Measurements from ENCODE around the gene TTBK1.

TTBK1 gene

DNA sequence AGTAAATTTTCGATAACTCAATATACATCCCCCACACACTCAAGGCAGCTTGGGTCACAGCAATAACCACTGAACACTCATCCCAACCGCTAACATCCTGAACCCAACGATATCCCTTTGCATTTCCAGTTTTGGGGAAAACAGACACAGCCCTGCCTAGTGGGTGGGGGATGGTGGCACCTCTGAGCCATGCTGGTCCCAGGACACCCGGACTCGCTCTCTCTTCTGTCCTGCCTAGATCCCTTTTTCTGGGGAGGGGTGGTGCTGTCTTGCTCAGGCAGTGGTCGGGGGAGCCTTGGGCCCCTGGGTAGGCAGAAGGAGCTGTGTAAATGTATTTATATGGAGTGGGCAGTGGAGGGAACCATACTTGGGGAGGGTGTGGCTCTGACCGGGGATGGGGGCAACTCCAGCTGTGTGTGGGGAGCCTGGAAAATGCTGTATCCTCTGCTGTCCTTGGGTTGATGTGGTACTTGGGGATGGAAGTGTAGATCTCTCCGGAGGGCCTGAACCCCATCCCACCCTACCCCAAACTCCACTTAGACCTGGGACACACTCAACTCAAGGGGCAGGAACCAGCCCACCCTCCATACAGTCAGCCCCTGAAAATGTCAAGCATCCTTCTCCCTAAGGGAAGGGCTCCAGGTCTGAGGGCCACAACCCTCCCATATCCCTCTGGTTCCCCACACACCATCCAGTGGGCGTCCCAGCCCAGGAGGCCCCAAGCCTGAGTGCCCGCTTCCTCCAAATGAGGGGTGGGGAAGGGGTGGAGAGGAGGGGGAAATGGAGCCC is 31.0 kb downstream of the TTBK1 start:
- no peak for DNase-seq

DNA sequence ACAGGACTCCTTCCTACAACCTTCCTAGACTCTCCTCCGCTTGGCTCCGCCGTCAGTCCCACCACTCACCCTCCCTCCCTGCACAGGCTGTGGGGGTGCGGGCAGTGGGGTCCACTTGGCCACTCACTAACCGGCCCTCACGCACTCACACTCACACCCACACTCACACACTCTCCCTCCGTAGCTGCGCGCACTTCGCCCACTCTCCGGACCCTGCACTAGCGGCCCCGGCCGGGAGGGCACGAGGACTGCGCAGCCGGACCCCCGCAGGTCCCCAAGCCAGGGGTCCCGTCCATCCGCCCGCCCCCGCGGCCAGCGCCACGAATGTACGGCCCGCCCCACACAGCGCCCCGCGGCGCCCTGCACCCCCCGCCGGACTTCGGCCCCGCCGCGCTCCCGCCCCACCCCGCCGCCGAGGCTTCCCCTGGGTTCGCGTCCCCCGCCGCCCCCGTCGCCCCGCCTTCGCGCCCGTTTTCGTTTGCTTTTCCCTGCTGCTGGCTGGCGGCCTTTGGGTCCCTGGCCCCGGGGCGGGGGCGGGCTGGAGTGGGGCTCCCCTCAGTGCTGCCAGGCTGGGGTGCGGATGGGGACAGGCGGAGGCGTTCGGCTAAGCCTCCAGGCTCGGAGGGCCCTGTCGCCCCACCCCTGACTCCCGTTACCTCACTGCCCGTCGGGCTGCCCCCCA is 31.8 kb downstream of the TTBK1 start:
- no peak for DNase-seq

DNA sequence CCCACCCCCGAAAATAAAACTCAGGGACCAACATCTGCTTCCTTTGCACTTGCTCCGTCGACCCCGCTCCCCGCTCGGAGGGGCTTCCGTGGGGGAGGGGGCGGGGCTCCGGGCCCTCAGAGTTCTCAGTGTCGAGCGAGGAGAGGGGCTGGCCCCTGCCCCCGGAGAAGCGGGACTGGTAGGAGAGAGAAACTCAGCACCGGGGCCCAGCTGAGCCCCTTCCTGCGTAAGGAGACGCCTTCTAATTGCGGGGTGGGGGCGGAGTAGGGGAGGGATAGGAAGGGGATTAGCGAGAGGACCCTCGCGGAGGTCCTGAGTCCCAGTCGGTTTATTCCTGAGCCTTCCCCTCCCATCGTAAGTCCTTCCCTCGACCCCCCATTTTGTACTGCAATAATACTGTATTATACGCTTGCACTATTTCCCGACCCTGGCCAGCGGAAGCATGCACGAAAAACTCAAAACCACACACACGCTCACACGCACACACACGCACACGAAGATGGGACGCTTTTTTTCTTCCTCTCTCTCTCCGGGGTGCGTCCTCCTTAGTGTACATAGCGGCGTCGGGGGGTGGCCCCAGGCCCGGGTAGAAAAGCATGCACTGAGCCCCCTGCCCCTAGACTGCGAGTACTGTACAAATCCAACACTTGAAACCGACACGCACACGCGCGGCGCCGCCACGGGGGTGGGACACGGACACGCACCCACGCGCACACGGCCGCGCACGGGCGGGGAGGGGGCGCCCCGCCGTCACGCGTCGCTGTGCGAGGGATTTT is 32.7 kb downstream of the TTBK1 start:
- DNase-seq: no peak

DNA sequence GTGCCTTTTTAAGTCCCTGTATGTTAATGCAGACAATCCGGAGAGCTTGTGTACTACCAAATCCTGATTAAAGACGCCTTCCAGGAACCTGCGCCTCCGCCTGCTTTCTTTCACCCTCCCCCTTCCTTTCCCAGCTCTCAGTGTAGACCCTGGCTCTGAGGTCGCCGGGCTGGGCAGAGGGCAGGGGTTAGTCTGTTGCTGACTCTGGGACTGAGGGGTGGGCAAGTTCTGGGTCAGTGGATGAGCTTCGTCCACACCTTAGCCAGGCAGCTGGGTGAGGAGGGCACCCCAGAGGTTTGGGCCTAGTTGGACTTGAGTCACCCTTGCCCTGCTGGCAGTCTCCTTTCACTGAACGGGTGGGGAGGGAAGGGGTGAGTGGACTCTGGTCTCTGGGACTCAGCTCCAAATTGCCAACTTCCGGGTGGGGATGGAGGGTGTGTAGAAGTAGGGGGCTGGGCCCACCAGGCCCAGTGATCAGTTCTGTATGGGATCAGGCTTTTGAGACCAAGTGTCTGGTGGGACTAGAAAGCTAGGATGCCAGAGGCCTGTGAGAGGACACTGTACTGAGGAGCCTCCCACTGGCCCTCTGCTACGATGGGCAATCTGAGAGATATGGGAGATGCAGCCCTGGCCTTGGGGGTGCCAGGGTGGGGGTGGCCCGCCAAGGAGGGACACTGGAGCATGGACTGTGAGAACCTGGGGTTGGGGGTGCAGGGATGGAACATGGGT is 33.5 kb downstream of the TTBK1 start:
- no peak for DNase-seq

DNA sequence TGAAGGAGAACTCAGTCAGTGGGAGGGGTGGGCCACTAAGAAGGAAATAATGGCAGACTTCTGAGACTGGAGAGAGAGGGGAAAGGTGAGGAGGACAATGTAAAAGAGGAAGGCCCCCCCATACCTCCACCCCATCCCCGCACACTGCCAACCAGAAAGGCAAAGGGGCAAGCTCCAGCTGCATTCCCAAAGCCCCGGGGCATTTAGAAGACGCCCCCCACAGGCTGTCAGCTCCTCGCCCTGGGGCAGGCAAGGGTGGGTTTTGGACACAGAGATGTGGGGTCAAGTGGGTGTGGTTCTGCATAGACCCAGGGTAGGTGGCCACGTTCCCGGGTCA is 34.0 kb downstream of the TTBK1 start:
- no peak for DNase-seq

DNA sequence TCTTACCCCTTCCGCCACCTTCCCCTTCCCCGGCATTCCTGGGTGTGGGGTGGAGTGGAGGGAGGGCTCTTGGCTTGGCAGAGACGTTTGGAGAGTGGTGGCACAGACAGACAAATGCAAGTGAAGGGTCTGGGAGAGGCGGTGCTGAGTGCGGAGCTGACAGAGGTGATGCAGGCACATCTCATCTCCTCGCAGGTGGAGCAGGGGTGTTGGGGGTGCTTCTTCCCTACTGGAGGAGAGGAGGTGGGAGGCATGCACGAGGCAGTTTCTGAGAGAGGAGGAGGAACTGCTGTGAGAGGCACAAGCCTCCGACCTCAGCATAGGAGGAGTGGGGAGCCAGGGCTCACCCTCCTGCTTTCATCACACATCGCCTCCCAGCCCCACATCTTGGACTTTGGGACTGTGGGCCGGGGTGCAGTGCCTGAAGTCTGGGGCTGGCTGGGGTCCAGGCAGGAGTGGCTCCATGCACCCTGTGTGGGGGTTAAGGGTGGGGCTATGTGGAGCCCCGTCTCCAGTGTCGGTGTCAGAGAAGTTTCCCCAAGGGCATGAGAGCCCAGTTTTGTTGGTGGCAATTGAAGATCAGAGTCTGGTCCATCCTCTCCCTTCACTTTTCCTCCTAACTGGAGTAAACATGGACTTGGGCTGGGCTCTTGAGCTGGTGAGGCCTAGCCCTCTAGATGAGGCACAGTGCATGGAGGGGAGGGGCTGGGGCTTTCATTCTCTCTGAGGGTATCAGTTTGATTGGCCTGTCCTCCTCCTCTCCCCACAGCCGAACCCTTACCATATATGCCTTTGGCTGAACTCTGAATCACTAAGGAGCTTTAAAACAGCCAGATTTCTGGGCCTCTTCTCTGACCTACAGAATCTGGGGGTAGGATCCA is 34.6 kb downstream of the TTBK1 start:
- DNase-seq: no peak

DNA sequence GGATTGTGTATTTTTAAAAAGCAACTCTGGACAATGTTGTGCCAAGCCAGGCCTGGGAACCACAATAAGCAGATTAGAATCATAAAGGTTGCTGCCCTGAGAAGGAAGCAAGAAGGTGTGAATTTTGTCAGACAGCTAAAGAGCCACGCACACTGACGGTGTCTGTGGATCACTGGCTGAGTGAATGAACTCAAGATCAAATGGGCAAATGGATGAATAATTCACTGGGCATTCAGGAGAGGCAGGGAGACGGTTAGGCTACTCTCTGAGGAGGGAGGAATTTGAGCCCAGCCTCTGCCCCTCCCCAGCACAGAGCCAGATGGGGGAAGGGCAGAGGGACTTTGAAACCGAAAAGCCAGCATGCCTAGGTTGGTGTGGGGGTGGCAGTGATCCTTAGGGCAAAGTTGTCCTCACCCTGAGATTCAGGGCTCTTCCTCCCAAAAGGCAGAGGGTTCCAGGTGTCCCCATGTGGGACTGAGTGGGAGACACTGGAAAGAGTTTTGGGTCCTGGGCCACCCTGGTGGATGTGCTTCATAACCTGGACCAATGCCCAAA is 35.3 kb downstream of the TTBK1 start:
- no peak for DNase-seq

DNA sequence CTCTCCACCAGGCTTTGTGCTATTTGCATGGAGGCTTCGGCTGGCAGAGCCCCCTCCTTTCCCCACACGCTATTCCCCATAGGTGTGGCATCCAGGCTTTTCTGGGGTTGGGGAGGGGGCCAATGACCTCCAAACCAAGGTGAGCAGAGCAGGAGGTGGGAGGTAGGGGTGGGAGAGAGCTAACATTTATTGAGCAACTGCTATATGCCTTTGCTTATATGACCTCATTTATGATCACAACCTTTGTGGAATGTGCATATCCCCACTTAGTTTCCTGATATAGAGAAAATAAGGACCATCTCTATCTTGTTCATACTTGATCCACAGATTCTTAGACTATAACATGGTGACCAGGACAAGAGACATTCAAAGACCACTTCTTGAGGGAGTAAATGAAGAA is 37.0 kb downstream of the TTBK1 start:
- no peak for DNase-seq

DNA sequence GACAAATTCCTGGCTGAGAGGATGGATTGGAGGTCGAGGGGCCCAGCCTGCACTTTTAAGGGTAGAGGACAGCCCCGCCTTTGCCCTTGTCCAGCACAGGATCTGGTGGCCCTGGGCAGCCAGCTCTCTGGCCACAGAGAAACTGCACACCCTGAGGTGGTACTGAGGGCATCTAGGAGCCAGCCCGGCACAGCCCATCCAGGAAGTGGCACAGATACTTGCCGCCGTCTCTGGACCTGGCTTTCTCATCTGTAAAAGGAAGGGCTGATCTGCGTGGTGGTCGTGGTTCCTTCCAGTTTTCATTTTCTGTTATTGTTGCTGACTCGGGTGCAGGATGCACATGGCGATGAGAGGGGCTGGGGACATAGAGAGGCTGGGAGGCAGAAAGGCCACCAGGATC is 38.8 kb downstream of the TTBK1 start:
- DNase-seq: no peak

DNA sequence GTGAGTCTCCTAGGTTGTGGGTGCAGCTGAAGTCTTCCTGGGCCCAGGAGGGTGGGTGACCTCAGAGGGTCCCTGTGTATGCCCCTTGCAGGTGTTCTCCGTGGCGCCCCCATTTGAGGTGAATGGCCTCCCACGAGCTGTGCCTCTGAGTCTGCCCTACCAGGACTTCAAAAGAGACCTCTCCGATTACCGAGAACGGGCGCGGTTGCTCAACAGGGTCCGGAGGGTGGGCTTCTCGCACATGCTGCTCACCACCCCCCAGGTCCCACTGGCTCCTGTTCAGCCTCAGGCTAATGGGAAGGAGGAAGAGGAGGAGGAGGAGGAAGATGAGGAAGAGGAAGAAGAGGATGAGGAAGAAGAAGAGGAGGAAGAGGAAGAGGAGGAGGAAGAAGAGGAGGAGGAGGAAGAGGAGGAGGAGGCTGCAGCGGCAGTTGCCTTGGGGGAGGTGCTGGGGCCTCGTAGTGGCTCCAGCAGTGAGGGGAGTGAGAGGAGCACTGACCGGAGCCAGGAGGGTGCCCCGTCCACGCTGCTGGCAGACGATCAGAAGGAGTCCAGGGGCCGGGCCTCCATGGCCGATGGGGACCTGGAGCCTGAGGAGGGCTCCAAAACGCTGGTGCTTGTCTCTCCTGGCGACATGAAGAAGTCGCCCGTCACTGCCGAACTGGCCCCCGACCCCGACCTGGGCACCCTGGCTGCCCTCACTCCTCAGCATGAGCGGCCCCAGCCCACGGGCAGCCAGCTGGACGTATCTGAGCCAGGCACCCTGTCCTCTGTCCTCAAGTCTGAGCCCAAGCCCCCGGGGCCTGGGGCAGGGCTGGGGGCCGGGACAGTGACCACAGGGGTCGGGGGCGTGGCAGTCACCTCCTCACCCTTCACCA is 39.6 kb downstream of the TTBK1 start:
- no peak for DNase-seq

DNA sequence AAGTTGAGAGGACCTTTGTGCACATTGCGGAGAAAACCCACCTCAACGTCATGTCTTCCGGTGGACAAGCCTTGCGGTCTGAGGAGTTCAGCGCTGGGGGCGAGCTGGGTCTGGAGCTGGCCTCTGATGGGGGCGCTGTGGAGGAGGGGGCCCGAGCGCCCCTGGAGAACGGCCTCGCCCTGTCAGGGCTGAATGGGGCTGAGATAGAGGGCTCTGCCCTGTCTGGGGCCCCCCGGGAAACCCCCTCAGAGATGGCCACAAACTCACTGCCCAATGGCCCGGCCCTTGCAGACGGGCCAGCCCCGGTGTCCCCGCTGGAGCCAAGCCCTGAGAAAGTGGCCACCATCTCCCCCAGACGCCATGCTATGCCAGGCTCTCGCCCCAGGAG is 40.2 kb downstream of the TTBK1 start:
- no peak for DNase-seq

DNA sequence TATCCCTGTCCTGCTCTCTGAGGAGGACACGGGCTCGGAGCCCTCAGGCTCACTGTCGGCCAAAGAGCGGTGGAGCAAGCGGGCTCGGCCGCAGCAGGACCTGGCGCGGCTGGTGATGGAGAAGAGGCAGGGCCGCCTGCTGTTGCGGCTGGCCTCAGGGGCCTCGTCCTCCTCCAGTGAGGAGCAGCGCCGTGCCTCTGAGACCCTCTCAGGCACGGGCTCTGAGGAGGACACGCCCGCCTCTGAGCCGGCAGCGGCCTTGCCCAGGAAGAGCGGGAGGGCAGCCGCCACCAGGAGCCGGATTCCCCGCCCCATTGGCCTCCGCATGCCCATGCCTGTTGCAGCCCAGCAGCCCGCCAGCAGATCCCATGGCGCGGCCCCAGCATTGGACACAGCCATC is 40.6 kb downstream of the TTBK1 start:
- DNase-seq: no peak

DNA sequence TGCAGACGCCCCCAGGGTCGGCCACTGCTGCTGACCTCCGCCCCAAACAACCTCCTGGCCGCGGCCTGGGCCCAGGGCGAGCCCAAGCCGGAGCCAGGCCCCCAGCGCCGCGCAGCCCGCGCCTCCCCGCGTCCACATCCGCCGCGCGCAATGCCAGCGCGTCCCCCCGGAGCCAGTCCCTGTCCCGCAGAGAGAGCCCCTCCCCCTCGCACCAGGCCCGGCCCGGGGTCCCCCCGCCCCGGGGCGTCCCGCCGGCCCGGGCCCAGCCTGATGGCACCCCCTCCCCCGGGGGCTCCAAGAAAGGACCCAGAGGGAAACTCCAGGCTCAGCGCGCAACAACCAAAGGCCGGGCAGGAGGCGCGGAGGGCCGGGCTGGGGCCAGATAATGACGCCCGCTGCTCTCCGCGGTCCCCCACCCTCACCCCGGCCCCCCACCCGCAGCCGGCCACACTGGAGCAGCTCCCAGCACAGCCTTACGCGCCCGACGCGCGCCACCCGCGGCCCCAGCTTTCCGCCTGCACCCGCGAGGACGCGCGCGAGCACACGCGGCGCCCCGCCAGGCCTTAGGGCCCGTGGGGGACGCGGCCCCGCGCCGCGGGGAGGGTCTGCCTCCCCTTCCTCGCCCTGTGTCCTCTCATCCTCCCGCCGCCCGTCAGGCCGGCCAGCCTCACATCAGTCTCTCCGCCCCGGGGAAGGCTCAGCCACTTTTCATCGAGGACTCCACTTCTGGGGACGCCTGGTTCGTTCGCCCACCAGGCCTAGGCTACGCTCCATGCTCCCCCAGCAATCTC is 41.9 kb downstream of the TTBK1 start:
- no peak for DNase-seq

DNA sequence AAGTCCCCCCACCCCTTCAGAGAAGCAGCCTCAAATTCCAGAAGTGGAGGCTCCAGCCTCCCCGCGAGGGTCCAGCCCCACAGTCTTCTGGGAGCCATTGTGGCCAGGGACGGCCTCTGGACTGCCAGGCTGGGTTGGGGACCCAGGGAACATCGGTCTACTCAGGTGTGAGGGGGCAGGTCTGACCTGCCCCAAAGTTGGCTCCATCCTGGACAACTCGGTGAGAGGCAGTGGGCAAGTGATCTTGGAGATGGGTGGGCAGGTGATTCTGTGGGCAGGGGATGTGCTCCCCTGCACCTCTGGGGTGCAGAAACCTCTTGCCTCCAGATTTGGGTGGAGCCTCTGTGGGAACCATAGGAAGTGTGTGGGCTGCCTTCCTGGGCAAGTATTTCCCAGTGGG is 42.6 kb downstream of the TTBK1 start:
- no peak for DNase-seq

DNA sequence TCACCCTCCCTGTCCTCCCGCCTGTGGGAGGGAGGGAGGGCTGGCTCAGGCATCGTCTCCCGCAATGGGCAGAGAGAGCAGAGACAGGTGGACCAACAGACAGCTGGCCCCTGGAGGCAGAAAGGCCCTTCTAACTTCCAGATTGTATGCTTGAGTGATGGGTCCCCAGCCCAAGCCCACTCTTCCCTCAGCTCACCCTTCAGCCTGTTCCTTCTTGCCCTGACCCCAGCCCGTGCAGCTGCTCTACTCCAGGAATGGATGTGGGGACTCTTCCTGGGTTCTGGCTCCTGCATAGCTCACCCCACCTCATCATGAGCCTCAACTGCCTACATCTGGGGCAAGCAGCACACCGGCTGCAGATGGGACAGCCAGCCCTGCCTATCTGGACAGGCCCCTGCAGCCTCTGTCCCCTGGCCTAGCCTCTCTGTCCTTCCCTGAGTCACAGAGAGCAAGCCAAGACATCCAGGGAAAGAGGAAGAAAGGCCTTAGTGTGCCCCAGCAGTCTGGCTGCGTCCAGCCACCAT is 43.2 kb downstream of the TTBK1 start:
- no peak for DNase-seq

DNA sequence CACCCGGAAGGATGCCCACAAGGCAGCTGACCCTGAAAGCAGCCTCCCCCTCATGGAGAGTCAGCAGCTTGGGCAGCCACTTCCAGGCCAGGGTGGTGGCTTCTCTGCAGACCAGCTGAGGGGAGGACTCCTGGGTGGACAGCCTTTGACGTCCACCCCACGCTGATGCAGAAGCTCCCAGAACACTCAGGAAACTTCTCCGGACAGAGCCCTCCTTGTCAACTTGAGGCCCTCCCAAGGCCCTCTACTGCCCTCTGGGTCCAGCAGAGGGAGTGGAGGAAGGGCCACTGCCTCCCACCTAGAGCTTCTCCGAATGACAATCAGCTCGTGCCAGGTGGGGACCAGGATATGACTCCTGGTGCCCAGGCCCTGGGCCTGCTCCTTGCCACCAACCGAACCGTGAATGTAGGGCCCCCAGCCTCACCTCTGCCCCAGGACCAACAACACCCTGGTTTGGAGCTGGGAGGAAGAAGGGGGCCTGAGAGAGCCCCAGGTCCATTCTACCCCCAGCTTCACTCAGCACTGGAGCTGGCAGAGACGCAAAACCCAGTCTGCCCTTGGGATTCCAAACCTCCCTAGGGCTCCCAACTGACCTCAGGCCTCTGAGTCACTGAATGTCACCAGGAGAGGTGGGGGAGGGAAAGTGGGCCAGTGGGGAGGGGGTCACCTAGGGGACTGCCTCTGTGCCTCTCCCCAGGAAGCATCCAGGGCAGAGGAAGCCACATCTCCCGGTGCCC is 43.9 kb downstream of the TTBK1 start:
- no peak for DNase-seq

DNA sequence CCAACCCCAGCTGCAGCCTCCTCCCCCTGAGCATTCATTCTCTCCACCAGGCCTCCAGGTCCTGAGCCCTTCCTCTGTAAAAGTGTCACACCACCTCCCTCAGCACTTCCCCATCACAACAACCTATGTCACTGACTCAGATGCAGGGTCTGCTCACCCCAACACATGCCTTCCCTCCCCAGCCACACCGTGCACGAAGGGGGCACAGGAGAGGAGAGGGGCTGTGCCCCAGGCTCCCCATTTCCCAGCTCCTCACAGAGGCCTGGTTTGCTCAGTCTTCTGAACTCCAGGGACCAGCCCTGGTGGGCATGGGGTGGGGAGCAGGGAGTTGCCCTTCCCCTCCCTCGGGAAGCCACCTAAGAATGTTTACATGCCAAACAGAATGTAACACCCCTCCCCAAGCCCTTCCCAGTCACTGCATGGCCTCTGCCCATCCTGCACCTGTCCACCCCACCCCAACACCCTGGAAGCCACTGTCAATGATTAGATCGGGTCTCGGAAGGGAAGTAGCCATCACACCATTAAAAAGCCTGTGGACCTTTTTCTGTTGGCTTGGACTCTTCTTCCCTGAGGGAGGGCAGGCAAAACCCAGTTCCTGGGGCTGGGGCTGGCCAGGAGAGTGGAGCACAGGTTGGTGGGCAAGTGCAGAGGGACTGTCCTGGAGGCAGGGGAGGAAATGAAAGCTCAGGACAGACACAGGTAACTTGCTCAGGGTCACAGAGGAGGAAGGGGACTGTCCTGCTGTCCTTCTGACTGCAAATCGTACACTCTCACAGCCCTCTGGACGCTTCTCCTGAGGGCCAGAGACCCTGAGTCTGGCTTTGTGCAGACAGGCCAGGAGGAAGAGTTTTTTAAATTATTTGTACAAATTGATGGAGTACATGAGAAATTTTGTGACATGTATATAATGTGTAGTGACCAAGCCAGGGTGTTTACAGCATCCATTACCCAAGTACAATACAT is 44.7 kb downstream of the TTBK1 start:
- DNase-seq: no peak

DNA sequence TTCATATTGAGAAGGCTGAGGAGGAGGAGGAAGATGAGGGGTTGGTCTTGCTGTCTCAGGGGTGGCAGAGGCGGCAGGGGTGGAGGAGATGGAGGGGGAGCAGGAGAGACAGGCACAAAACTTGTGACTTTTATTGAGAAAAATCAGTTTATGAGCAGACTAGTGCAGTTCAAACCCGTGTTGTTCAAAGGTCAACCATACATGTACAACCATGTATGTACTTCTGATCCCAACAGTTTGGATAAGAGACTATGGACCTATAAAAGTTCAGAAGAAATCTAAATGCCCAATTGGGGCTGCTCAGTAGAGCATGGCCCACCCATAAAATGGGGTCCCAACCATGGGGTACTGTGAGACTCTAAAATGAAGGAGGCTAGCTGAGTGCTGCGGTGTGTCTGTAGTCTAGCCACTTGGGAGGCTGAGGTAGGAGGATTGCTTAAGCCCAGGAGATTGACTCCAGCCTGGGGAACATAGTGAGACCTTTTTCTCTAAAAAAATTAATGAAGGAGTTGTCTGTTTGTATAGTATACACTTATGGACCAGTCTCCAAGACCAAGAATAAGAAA is 47.1 kb downstream of the TTBK1 start:
- no peak for DNase-seq
